Measurements from ENCODE around the gene SOX10.

SOX10 gene

DNA sequence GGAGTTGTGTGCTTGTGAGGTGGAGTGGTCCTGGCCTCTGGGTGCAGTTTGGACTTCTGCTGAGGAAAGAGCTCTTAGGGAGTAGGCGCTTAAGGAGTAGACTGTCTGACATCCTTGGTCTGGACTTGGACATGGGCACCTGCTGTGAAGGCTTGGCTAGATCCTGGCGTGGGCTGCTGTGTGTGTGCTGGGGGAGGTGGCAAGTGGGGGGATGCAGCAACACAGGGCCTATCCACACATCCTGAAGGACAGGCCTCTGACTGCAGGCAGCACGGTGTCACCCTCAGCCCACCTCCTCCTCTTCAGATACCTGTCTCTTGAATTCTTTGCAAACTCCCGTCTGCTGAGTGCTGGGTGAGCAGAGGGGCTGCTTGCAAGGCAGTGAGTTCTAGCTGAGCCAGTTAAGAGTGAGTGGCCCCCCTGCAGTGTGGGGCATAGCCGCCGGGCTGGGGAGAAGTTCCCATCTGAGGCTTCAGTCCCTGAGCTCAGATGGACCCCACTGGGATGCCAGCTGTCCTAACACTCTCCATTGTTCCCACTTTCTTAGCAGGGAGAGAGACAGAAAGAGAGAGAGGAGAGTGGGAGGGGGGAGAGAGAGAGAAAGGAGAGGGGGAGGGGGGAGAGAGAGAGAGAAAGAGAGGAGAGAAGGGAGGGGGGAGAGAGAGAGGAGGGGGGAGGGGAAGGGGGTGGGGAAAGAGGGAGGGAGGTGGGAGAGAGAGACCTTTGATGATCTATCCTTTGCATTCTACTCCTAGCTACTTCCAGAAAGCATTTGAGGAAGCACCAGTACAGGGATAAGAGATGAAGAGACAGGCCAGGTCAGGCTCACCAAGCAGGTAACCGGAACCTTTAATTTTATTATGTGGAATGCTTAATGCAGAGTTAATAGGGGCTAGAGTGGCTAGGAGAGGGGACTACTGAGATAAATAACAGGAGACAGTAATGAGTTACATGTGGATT, 12.6 kb downstream of the SOX10 start:
- in situ Hi-C loops (cut with MboI; ENCODE audit: low pct_unique_long_range_greater_than_20kb, low sequenced_read_pairs, unreplicated experiment), result no loop called here
- TF ChIP-seq, protein P1, sequence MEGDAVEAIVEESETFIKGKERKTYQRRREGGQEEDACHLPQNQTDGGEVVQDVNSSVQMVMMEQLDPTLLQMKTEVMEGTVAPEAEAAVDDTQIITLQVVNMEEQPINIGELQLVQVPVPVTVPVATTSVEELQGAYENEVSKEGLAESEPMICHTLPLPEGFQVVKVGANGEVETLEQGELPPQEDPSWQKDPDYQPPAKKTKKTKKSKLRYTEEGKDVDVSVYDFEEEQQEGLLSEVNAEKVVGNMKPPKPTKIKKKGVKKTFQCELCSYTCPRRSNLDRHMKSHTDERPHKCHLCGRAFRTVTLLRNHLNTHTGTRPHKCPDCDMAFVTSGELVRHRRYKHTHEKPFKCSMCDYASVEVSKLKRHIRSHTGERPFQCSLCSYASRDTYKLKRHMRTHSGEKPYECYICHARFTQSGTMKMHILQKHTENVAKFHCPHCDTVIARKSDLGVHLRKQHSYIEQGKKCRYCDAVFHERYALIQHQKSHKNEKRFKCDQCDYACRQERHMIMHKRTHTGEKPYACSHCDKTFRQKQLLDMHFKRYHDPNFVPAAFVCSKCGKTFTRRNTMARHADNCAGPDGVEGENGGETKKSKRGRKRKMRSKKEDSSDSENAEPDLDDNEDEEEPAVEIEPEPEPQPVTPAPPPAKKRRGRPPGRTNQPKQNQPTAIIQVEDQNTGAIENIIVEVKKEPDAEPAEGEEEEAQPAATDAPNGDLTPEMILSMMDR (IDR thresholded peaks at IDR 0.05; ENCODE audit: extremely low read depth, insufficient read depth, missing control alignments), result no peak
- no peak for DNase-seq (ENCODE audit: low spot score)

DNA sequence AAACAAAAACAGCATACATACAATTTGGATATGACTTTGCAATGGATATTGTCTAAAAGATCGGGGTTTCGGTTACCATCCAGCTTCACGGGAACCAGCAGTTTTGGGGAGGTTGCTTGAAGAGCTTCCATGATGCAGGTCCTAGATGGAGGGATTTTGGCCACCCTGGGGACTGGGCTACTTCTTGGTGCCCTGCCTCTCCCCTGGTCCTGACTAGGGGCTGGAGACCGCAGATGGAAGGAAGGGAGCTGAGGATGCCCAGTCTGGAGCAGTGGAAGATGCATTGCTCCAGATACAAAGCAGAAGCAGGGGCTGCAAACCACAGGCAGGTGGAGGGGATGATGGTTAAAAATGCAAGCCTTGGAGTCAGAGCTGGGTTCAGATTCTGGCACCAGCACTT, 13.5 kb downstream of the SOX10 start:
- DNase-seq (ENCODE audit: low spot score), result no peak
- TF ChIP-seq, protein P1 (IDR thresholded peaks at IDR 0.05; ENCODE audit: extremely low read depth, insufficient read depth, missing control alignments), result no peak
- in situ Hi-C loops (cut with MboI; ENCODE audit: low pct_unique_long_range_greater_than_20kb, low sequenced_read_pairs, unreplicated experiment), result no loop called here

DNA sequence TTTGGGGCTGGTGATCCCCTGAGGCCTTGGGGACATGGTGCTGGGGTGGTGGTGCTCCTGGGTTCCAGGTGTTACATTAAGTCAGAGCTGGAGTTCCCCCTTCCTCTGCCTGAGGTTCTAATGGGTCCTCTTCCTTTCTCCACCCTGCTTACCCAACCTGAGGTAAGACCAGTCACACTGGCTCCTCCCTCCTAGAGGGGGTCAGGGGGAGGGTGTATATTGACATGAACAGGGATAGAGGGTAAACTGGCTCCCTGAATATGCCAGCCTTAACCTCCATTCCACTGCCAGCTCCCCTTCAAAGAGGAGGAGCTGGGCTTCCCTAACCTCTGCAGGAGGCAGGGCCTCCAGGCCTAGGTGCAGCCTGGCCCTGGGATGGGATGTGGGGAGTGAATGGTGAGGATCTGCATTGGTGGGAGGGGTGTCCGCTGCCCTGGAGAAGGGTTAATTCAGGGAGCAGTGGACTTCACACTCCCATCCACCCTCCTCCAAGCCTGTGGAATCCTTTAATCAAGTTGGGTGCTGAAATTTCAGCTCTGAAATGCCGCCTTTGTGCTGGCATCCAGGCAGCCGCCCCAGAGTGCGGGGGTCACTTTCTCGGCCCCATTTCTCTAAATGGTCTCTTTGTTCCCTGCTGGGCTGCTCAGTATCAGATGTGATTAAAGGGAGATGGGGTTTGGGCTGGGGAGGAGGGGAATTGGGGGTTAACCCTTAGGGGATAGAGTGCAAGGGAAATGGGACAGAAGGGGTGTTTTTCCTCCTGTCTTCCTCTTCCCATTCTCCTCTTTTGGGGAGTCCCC, 15.7 kb downstream of the SOX10 start:
- TF ChIP-seq, protein P1 (IDR thresholded peaks at IDR 0.05; ENCODE audit: extremely low read depth, insufficient read depth, missing control alignments), result no peak
- in situ Hi-C loops (cut with MboI; ENCODE audit: low pct_unique_long_range_greater_than_20kb, low sequenced_read_pairs, unreplicated experiment), result no loop called here
- no peak for DNase-seq (ENCODE audit: low spot score)

DNA sequence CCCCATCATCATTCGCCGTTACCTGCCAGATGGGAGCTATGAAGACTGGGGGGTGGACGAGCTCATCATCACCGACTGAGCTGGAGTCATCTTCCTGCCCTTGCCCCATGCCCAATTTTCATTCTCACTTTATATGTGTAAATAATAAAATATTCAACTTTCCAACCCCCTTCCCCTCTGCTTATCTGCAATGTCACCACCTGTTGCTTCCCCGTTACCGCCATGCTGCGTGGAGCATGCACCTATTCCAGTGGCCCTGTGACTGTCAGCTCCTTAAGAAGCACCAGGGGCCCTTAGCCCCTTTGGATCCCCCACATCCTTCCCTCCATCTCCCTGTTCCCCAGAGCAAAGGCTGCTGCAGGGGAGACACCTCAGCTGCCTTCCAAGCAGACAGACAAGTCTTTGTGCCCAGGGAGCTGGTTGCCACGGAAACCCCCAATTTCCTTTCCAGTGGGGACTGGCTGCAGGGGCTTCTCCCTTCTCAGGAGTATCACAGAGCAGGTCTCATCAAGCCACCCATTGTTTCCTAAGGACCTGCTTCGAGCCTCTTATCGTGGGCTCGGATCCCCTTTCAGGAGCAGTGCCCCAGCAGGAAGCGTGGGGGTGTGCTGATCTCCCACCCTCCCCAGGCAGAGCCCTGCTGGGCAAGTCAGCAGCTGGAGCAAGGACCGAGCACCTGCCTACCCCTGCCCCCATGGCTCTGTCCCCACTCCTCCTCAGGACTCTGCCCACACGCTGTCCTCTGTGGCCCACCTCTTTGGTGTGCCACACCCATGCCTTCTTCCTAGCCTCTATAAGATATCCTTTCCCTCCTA, 16.5 kb downstream of the SOX10 start:
- in situ Hi-C loops (cut with MboI; ENCODE audit: low pct_unique_long_range_greater_than_20kb, low sequenced_read_pairs, unreplicated experiment), result no loop called here
- DNase-seq (ENCODE audit: low spot score), result no peak

DNA sequence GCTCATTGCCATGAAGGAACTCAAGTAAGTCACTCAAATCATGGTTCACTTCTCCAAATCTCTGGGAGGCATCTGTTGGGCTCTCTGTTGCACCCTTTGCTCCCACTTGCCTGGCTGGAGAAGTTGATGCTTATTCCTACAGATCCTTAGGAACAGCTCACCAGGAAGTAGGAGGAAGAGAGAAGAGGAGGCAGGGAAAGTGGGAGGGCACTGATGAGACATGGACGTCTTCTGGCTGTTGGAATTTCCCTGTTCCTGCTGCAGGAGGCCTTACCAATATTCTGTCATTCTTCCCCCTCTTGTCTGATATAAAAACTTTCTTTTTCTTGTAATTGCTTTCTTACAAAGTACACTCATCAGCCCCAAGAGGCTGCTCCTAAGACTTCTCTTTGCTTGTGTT, 17.2 kb downstream of the SOX10 start:
- DNase-seq (ENCODE audit: low spot score), result no peak
- TF ChIP-seq, protein P1 (IDR thresholded peaks at IDR 0.05; ENCODE audit: extremely low read depth, insufficient read depth, missing control alignments), result no peak
- in situ Hi-C loops (cut with MboI; ENCODE audit: low pct_unique_long_range_greater_than_20kb, low sequenced_read_pairs, unreplicated experiment), result no loop called here

More for the DNA sequence above, 16.5 kb downstream of the SOX10 start:
- TF ChIP-seq, protein P1 (IDR thresholded peaks at IDR 0.05; ENCODE audit: extremely low read depth, insufficient read depth, missing control alignments), result no peak

All from GM13977 (cell line).